SU-DHL-6 (cell line): Measurements from ENCODE around the gene BRSK1.

Experiments used
- EZH2phosphoT487 ChIP-seq: fragments of 200-600 bp; sonication (generic), shearing (Covaris generic); conservative IDR thresholded peaks from 2 replicates; pipeline ENCODE4 v1.6.1; 2018; ENCODE audit warnings: mild to moderate bottlenecking, antibody characterized with exemption, low read length, moderate library complexity, mixed read lengths
- TF ChIP-seq, protein P1 (sequence below): fragments of 200-600 bp; sonication (generic); IDR thresholded peaks from one replicate; pipeline ENCODE4 v1.5.1; 2017; ENCODE audit warnings: antibody characterized with exemption, mild to moderate bottlenecking, low read length, moderate library complexity; ENCODE audit not compliant: insufficient read depth, poor library complexity, severe bottlenecking

DNA sequence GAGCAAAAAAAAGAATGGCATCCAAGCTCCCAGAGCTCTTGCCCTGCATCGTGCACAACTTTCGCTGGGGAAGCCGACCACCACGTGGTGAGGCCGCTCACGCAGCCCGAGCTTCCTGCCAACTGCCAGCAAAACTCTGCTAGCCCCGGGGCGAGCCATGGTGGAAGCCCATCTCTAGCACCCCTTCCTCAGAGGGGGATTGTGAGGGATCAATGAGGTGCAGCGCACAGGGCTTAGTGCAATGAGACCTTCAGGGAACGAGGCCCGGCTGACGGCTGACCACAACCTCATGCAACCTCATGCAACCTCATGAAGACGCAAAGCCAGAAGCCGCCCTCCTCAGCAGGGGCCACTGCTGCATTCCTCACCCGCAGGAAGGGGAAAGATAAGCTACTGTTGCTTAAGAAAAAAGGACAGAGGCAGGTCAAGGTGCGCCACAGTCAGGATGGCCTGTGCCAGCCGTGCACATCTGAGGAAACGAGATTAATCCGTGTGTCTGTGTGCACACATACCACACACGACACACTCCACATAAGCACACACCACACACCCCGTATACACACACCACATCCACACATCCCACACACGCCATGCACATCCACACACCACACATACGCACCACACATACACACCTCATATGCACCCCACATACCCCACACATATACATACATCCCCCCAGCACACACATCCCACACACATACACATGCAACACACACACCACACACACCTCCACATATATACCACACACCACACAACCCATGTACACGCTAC, 13.4 kb upstream of the BRSK1 start:
- TF ChIP-seq EZH2phosphoT487: no peak
- TF ChIP-seq, protein P1, sequence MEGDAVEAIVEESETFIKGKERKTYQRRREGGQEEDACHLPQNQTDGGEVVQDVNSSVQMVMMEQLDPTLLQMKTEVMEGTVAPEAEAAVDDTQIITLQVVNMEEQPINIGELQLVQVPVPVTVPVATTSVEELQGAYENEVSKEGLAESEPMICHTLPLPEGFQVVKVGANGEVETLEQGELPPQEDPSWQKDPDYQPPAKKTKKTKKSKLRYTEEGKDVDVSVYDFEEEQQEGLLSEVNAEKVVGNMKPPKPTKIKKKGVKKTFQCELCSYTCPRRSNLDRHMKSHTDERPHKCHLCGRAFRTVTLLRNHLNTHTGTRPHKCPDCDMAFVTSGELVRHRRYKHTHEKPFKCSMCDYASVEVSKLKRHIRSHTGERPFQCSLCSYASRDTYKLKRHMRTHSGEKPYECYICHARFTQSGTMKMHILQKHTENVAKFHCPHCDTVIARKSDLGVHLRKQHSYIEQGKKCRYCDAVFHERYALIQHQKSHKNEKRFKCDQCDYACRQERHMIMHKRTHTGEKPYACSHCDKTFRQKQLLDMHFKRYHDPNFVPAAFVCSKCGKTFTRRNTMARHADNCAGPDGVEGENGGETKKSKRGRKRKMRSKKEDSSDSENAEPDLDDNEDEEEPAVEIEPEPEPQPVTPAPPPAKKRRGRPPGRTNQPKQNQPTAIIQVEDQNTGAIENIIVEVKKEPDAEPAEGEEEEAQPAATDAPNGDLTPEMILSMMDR: no peak
